ENCODE results near the gene TXNDC9. TPM values are rescaled to one million over a fixed set of nuclear protein-coding genes. Genes with fewer than 3 reads are reported as not detected.
A peak's percentile ranks its signal among the peaks of the same experiment; 100 is the strongest.
"Not testable (repeated sequence)": the region's sequence is repeated elsewhere in the genome, so short reads cannot be mapped to it uniquely, and the experiment has no call there.

TXNDC9 gene
- total and polyA plus RNA-seq, 4 experiments from 2014 or later, result 24.7 to 63.0 (median 43.7) TPM

GRCh38 chr2:99348173-99348572 is 12.0 kb upstream of the TXNDC9 start:
- Mint-ChIP-seq H3K9me3 (no peaks in the 10 kb centered on the region), H3K27me3 (no peaks in the 10 kb centered on the region), H3K27ac (peak overlapping the region; percentile 4 to 84 (median 57)), H3K36me3 (peaks cover 0 to 6% of the 10 kb centered on the region in 2 donors), H3K4me1 (peaks cover 38 to 73% (median 51%) of the 10 kb centered on the region in 4 donors), H3K4me3 (peak overlapping the region in 3 of 8 donors; percentile 11 to 52 (median 38))
- H3K27me3 ChIP-seq (ENCODE audit: insufficient read depth, low read length), result no peaks in the 10 kb centered on the region
- H3K4me1 ChIP-seq (ENCODE audit: insufficient read depth, low read length), result peaks cover 45% of the 10 kb centered on the region
- no peaks in the 10 kb centered on the region for H3K9me3 ChIP-seq (ENCODE audit: control insufficient read depth in 1 of 2, low read length in 2 of 2)
- no peak overlapping the region for H3K4me3 ChIP-seq (ENCODE audit: low read length in 2 of 2)
- ChIA-PET POLR2A (ENCODE audit: partially characterized antibody) (interaction anchor here (3.4 kb wide), 1 partner anchor 11 kb away, joined by 12 read pairs; the partner anchor contains the start of gene EIF5B), CTCF (ENCODE audit: partially characterized antibody) (interaction anchor here (1.5 kb wide), 1 partner anchor 11 kb away, joined by 8 read pairs; the partner anchor contains the start of gene EIF5B)
- peak in 1 of 5 donors; percentile 8 for DNase-seq
- H3K27ac ChIP-seq (ENCODE audit: low read depth, low read length), result no peak overlapping the region
- H3K36me3 ChIP-seq (ENCODE audit: insufficient read depth, low read length), result no peaks in the 10 kb centered on the region
- intact Hi-C loops (cut with micrococcal nuclease), result no loop called here

- Histone ChIP-seq H3K9me3 (ENCODE audit: control insufficient read depth in 1 of 2, low read length in 2 of 2) (no peaks in the 10 kb centered on the region), H3K36me3 (ENCODE audit: insufficient read depth, low read length) (no peaks in the 10 kb centered on the region), H3K27me3 (ENCODE audit: insufficient read depth, low read length) (no peaks in the 10 kb centered on the region), H3K4me3 (ENCODE audit: low read length in 2 of 2) (no peak overlapping the region), H3K27ac (ENCODE audit: low read depth, low read length) (no peak overlapping the region), H3K4me1 (ENCODE audit: insufficient read depth, low read length) (peaks cover 41% of the 10 kb centered on the region)
- intact Hi-C loops (cut with micrococcal nuclease), result no loop called here
- no peaks in the 10 kb centered on the region for H3K9me3 Mint-ChIP-seq
- no peaks in the 10 kb centered on the region for H3K27me3 Mint-ChIP-seq
- no peak overlapping the region for H3K4me3 Mint-ChIP-seq
- peaks cover 0 to 7% of the 10 kb centered on the region in 2 donors for H3K36me3 Mint-ChIP-seq
- no peak for DNase-seq
- ChIA-PET CTCF (ENCODE audit: partially characterized antibody) (no interaction called here), POLR2A (ENCODE audit: partially characterized antibody) (interaction anchor here (3.4 kb wide), 1 partner anchor 9 kb away, joined by 12 read pairs; the partner anchor contains the start of gene EIF5B)
- no peak overlapping the region for H3K27ac Mint-ChIP-seq
- H3K4me1 Mint-ChIP-seq, result peaks cover 44 to 77% (median 51%) of the 10 kb centered on the region in 4 donors
Observed at GRCh38 chr2:99346218-99346617, 10.1 kb upstream of the TXNDC9 start.

- H3K36me3 ChIP-seq (ENCODE audit: insufficient read depth, low read length); H3K27ac ChIP-seq (ENCODE audit: low read depth, low read length); H3K27me3 Mint-ChIP-seq; H3K4me3 Mint-ChIP-seq; H3K9me3 ChIP-seq (ENCODE audit: control insufficient read depth in 1 of 2, low read length in 2 of 2); DNase-seq; H3K27ac Mint-ChIP-seq; H3K9me3 Mint-ChIP-seq; H3K36me3 Mint-ChIP-seq; CTCF ChIA-PET (ENCODE audit: partially characterized antibody); H3K4me3 ChIP-seq (ENCODE audit: low read length in 2 of 2); intact Hi-C loops (cut with micrococcal nuclease); H3K27me3 ChIP-seq (ENCODE audit: insufficient read depth, low read length): not testable (repeated sequence)
- H3K4me1 Mint-ChIP-seq, result peaks cover 41 to 77% (median 47%) of the 10 kb centered on the region in 4 donors
- POLR2A ChIA-PET (ENCODE audit: partially characterized antibody), result interaction anchor here (3.4 kb wide), 1 partner anchor 8 kb away, joined by 12 read pairs; the partner anchor contains the start of gene EIF5B
- peaks cover 37% of the 10 kb centered on the region for H3K4me1 ChIP-seq (ENCODE audit: insufficient read depth, low read length)
Observed at GRCh38 chr2:99345446-99345845, 9.3 kb upstream of the TXNDC9 start.

GRCh38 chr2:99342536-99342935 is 6.4 kb upstream of the TXNDC9 start:
- Mint-ChIP-seq H3K27me3 (no peaks in the 10 kb centered on the region), H3K27ac (peak overlapping the region in 4 of 7 donors; percentile 2 to 80 (median 34)), H3K4me3 (peak overlapping the region in 1 of 8 donors; percentile 20), H3K36me3 (peaks cover 0 to 7% of the 10 kb centered on the region in 2 donors), H3K4me1 (peaks cover 24 to 65% (median 34%) of the 10 kb centered on the region in 4 donors), H3K9me3 (no peaks in the 10 kb centered on the region)
- intact Hi-C loops (cut with micrococcal nuclease), result no loop called here
- H3K9me3 ChIP-seq (ENCODE audit: control insufficient read depth in 1 of 2, low read length in 2 of 2), result no peaks in the 10 kb centered on the region
- no peaks in the 10 kb centered on the region for H3K27me3 ChIP-seq (ENCODE audit: insufficient read depth, low read length)
- POLR2A ChIA-PET (ENCODE audit: partially characterized antibody), result no interaction called here
- no peak overlapping the region for H3K4me3 ChIP-seq (ENCODE audit: low read length in 2 of 2)
- CTCF ChIA-PET (ENCODE audit: partially characterized antibody), result no interaction called here
- H3K36me3 ChIP-seq (ENCODE audit: insufficient read depth, low read length), result no peaks in the 10 kb centered on the region
- no peak for DNase-seq
- peaks cover 34% of the 10 kb centered on the region for H3K4me1 ChIP-seq (ENCODE audit: insufficient read depth, low read length)
- H3K27ac ChIP-seq (ENCODE audit: low read depth, low read length), result no peak overlapping the region

GRCh38 chr2:99340669-99341236 is 4.6 kb upstream of the TXNDC9 start:
- Histone ChIP-seq H3K4me1 (ENCODE audit: insufficient read depth, low read length) (peaks cover 29% of the 10 kb centered on the region), H3K36me3 (ENCODE audit: insufficient read depth, low read length) (no peaks in the 10 kb centered on the region), H3K27ac (ENCODE audit: low read depth, low read length) (no peak overlapping the region), H3K27me3 (ENCODE audit: insufficient read depth, low read length) (no peaks in the 10 kb centered on the region), H3K4me3 (ENCODE audit: low read length in 2 of 2) (no peak overlapping the region), H3K9me3 (ENCODE audit: control insufficient read depth in 1 of 2, low read length in 2 of 2) (no peaks in the 10 kb centered on the region)
- Mint-ChIP-seq H3K27ac (peak overlapping the region in 1 of 7 donors; percentile 35), H3K36me3 (peaks cover 0 to 7% of the 10 kb centered on the region in 2 donors), H3K4me1 (peaks cover 18 to 54% (median 27%) of the 10 kb centered on the region in 4 donors), H3K4me3 (no peak overlapping the region), H3K9me3 (no peaks in the 10 kb centered on the region), H3K27me3 (no peaks in the 10 kb centered on the region)
- intact Hi-C loops (cut with micrococcal nuclease), result no loop called here
- ChIA-PET CTCF (ENCODE audit: partially characterized antibody) (no interaction called here), POLR2A (ENCODE audit: partially characterized antibody) (no interaction called here)
- no peak for DNase-seq

GRCh38 chr2:99338029-99338585 is 2.0 kb upstream of the TXNDC9 start:
- Mint-ChIP-seq H3K27me3 (no peaks in the 10 kb centered on the region), H3K36me3 (peaks cover 0 to 6% of the 10 kb centered on the region in 2 donors), H3K4me1 (peaks cover 21 to 47% (median 26%) of the 10 kb centered on the region in 4 donors), H3K27ac (no peak overlapping the region), H3K4me3 (no peak overlapping the region), H3K9me3 (no peaks in the 10 kb centered on the region)
- no peaks in the 10 kb centered on the region for H3K27me3 ChIP-seq (ENCODE audit: insufficient read depth, low read length)
- H3K9me3 ChIP-seq (ENCODE audit: control insufficient read depth in 1 of 2, low read length in 2 of 2), result no peaks in the 10 kb centered on the region
- H3K4me3 ChIP-seq (ENCODE audit: low read length in 2 of 2), result peak overlapping the region; percentile 73 to 86
- CTCF ChIA-PET (ENCODE audit: partially characterized antibody), result interaction anchor here (0.5 to 3.9 kb wide), 7 partner anchors 10 to 272 kb away, joined by 3 to 24 read pairs (median 6); partner anchors contain the start of genes LIPT1, REV1 and TSGA10
- DNase-seq, result peak; percentile 8 to 57 (median 15)
- peaks cover 51% of the 10 kb centered on the region for H3K4me1 ChIP-seq (ENCODE audit: insufficient read depth, low read length)
- intact Hi-C loops (cut with micrococcal nuclease), result loop anchor here (5.0 to 10.0 kb wide), 4 partner anchors 256 to 1693 kb away; partner anchors contain the start of genes COX5B, PDCL3 and RPL31
- H3K27ac ChIP-seq (ENCODE audit: low read depth, low read length), result peak overlapping the region; percentile 70
- POLR2A ChIA-PET (ENCODE audit: partially characterized antibody), result interaction anchor here (1.2 to 3.7 kb wide), 8 partner anchors 9 to 1225 kb away, joined by 3 to 25 read pairs (median 10); partner anchors contain the start of genes C2orf15, LIPT1, PDCL3 and REV1
- peaks cover 4% of the 10 kb centered on the region for H3K36me3 ChIP-seq (ENCODE audit: insufficient read depth, low read length)
